GM12864 (cell line): ENCODE data around the gene RBM41.
"Not testable (repeated sequence)": the region's sequence is repeated elsewhere in the genome, so short reads cannot be mapped to it uniquely, and the experiment has no call there.

ENCODE experiments used
- DNase-seq: peaks from one replicate; pipeline ENCODE4 v3.0.0-alpha.2; 2011; ENCODE audit warnings: low read depth
- H3K4me3 ChIP-seq: 2 replicates; pipeline ENCODE4 v1.5.1; 2011; ENCODE audit warnings: mild to moderate bottlenecking, low read depth, low read length, control low read depth
- TF ChIP-seq, protein P1 (sequence below): IDR thresholded peaks from 2 replicates; pipeline ENCODE4 v1.5.1; 2011; ENCODE audit warnings: low read depth, mild to moderate bottlenecking, moderate library complexity, low read length, control low read depth, inconsistent platforms; ENCODE audit errors: missing control alignments

RBM41 gene

DNA sequence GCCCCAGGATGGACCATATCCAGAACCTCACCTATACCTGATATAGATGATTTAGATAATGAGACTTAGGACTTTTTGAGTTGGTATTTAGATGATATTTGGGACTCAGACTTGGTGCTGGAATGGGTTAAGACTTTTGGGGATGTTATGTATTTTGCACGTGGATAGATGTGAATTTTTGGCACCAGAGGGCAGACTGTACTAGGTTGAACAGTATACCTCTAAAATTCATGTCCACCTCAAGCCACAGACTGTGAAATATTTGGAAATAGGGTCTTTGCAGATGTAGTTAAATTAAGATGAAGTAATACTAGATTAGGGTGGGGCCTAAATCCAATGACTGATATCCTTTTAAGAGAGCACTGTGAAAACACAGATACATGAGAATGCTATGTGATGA is 15.6 kb downstream of the RBM41 start:
- TF ChIP-seq, protein P1, sequence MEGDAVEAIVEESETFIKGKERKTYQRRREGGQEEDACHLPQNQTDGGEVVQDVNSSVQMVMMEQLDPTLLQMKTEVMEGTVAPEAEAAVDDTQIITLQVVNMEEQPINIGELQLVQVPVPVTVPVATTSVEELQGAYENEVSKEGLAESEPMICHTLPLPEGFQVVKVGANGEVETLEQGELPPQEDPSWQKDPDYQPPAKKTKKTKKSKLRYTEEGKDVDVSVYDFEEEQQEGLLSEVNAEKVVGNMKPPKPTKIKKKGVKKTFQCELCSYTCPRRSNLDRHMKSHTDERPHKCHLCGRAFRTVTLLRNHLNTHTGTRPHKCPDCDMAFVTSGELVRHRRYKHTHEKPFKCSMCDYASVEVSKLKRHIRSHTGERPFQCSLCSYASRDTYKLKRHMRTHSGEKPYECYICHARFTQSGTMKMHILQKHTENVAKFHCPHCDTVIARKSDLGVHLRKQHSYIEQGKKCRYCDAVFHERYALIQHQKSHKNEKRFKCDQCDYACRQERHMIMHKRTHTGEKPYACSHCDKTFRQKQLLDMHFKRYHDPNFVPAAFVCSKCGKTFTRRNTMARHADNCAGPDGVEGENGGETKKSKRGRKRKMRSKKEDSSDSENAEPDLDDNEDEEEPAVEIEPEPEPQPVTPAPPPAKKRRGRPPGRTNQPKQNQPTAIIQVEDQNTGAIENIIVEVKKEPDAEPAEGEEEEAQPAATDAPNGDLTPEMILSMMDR = no peak
- no peak for DNase-seq
- H3K4me3 ChIP-seq = no peak overlapping the region

DNA sequence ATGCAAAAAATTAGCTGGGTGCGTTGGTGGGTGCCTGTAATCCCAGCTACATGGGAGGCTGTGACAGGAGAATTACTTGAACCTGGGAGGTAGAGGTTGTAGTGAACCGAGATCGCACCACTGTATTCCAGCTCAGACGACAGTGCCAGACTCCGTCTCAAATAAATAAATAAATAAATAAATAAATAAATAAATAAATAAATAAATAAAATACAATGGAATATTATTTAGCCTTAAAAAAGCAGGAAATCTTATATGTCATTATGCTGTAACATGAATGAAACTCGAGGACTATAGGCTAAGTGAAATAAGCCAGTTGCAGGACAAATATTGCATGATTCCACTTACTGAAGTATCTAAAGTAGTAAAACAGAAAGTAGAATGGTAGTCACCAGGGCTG is 42.5 kb downstream of the RBM41 start:
- DNase-seq = no peak
- TF ChIP-seq, protein P1 = no peak
- no peak overlapping the region for H3K4me3 ChIP-seq

DNA sequence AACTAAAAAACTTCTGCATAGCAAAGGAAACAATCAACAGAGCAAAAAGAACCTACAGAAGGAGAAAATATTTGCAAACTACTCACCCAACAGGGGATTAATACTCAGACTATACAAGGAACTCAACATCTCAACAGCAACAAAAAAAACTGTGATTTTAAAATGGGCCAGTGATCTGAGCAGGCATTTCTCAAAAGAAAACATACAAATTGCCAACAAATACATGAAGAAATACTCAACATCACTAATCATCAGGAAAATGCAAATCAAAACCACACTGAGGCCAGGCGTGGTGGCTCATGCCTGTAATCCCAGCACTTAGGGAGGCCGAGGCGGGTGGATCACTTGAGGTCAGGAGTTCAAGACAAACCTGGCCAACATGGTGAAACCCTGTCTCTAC is 60.9 kb downstream of the RBM41 start:
- DNase-seq, H3K4me3 ChIP-seq: not testable (repeated sequence)

DNA sequence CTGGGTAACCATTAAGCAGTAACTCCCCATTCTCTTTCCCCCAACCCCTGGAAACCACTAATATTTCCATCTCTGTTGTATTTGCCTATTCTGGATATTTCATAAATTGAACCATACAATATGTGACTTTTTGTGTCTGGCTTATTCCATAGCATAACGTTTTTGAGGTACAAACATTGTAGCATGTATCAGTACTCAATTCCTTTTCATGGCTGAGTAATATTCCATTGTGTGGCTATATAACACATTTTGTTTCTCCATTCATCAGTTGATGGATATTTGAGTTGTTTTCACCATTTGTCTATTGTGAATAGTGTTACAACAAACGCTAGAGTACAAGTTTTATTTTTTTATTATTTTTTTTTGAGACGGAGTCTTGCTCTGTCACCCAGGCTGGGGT is 63.6 kb downstream of the RBM41 start:
- TF ChIP-seq, protein P1 = no peak
- H3K4me3 ChIP-seq = no peak overlapping the region
- DNase-seq = no peak

DNA sequence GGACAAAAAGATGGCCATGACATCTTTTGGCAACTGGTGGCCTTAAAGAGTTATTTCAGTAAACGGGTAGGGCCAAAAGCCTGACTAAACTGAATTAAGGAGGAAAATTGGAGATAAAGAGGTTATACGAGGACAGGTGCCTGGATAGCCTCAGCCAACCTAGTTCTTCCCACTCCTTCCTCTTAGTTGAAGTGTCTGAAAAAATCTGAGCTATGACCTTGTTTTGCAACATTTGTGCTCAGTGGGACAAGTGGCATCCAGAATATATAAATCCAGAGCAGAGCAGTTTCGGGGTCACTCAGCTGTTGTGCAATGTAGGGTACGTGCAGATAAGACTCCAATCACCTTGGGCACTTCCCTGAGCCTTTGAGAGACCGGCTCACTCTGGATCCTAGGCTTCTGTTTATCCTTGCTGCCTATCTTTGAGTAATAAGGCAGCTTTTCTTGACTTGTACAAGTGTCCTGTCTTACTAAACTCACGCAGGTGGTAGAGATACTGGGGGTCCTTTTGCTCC is 68.4 kb downstream of the RBM41 start:
- H3K4me3 ChIP-seq = no peak overlapping the region
- TF ChIP-seq, protein P1 = no peak
- no peak for DNase-seq

DNA sequence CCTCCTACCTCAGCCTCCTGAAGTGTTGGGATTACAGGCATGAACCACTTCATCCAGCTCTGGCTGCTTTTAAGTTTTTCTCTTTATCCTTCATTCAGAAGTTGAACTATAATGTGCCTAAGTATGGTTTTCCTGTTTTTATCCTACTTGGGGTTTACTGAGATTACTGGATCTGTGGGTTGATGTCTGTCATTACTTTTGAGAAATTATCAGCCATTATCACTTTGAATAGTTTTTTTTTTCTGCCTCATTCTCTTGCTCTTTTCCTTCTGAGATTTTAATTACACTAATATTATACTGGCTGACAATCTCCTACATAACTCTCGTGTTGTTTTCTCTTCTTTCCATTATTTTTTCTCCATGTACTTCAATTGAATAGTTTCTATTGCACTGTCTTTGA is 71.0 kb downstream of the RBM41 start:
- no peak for DNase-seq
- TF ChIP-seq, protein P1 = no peak
- no peak overlapping the region for H3K4me3 ChIP-seq

DNA sequence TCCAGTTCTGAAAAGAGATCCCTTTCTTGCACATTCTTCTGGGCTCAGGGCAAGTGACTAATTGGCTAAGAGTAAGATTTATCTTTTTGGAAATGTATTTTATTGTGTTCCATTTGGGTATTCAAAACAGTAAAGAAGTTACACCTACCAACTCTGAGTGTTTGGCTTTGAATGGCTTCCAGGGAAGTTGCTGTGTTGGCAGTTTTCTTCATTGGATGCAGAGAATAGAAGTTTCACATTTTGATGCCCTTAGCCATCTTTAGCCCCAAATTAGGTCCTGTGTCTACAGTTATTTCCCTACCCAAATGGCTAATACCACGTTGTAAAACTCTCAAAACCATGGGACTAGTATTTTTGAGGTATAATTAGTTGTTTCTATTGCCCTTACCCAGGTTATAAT is 88.9 kb downstream of the RBM41 start:
- DNase-seq = no peak
- TF ChIP-seq, protein P1 = no peak
- no peak overlapping the region for H3K4me3 ChIP-seq
